ENCODE results near the gene SLC19A1. TPM values are rescaled to one million over a fixed set of nuclear protein-coding genes. Genes with fewer than 3 reads are reported as not detected.
A peak's percentile ranks its signal among the peaks of the same experiment; 100 is the strongest.

Gene SLC19A1
- total RNA-seq, 1 donor from 2014 or later = 19.3 TPM

GRCh38 chr21:45558044-45558721 lies 15.9 kb upstream of the SLC19A1 start:
- TF ChIP-seq CTCF (conservative IDR thresholded peaks at IDR 0.05; ENCODE audit: low read depth, low read length) = no peak
- no peak overlapping the region for H3K4me3 ChIP-seq (ENCODE audit: low read depth, low read length)
- no peak for DNase-seq (ENCODE audit: low read depth)

- TF ChIP-seq CTCF (conservative IDR thresholded peaks at IDR 0.05; ENCODE audit: low read depth, low read length) = no peak
- DNase-seq (ENCODE audit: low read depth) = no peak
- H3K4me3 ChIP-seq (ENCODE audit: low read depth, low read length) = no peak overlapping the region
Observed at GRCh38 chr21:45557616-45558043, 15.4 kb upstream of the SLC19A1 start.

- no peak overlapping the region for H3K4me3 ChIP-seq (ENCODE audit: low read depth, low read length)
- DNase-seq (ENCODE audit: low read depth) = no peak
- TF ChIP-seq CTCF (conservative IDR thresholded peaks at IDR 0.05; ENCODE audit: low read depth, low read length) = no peak
Observed at GRCh38 chr21:45556645-45557615, 14.7 kb upstream of the SLC19A1 start.

GRCh38 chr21:45556302-45556644 lies 14.0 kb upstream of the SLC19A1 start:
- DNase-seq (ENCODE audit: low read depth) = no peak
- H3K4me3 ChIP-seq (ENCODE audit: low read depth, low read length) = peak overlapping the region; percentile 12
- no peak for TF ChIP-seq CTCF (conservative IDR thresholded peaks at IDR 0.05; ENCODE audit: low read depth, low read length)

DNA sequence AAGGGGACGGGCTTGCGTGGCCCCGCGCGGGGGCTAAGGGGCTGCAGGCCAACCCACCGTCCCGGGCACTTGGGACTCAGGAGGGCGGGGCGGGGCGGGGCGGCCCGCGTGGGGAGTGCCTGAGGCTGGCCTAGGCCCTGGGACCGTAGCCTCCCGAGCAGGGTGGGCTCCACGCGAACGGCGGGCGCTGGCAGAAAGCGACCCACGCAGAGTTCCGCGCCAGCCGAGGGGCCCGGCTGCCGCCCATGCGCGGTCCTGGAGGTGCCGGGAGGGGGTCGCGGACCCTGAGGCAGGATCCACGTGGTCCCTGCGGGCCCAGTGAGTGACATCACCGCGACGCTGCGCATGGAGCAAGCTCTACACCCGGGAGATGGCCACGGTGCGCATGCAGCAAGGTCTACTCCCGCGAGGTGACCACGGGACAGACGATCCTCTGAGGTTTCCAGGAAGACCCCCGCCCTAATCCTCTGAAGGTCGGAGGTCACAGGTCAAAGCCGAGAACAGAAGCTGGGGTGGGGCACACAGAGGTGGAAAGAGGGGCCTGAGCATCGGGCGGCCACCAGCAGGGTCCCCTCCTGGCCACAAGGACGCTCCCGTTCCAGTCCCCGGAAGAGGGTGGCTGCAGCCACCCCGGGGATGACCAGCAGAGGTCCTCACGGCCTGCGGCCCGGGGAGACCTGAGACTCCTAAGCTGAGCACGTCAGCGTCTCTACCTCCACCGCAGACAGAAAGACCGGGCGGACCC lies 13.5 kb upstream of the SLC19A1 start:
- DNase-seq (ENCODE audit: low read depth) = peak; percentile 44
- peak; percentile 89 for TF ChIP-seq CTCF (conservative IDR thresholded peaks at IDR 0.05; ENCODE audit: low read depth, low read length)
- peak overlapping the region; percentile 61 for H3K4me3 ChIP-seq (ENCODE audit: low read depth, low read length)

DNA sequence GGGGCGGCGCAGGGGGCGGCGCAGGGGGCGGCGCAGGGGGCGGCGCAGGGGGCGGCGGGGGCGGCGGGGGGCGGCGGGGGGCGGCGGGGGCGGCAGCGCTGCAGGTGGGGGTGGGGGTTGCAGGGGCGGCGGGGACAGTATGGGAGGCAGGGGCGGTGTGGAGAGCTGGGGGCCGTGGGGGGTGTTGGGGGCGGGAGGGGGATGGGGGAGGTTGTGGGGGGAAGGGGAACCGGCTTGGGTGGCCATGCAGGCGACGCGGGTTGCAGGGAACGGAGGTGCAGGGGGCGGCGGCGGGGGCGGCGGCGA lies 13.0 kb upstream of the SLC19A1 start:
- TF ChIP-seq CTCF (conservative IDR thresholded peaks at IDR 0.05; ENCODE audit: low read depth, low read length) = no peak
- DNase-seq (ENCODE audit: low read depth) = no peak
- H3K4me3 ChIP-seq (ENCODE audit: low read depth, low read length) = peak overlapping the region; percentile 61
